PC-3 (cell line): ENCODE measurements around the gene GRM1. TPM values are rescaled to one million over a fixed set of nuclear protein-coding genes. Genes with fewer than 3 reads are reported as not detected.

Experiments
- ATAC-seq: fragments of 200-7000 bp; cut with Tn5 transposase; 2 replicates; pipeline ENCODE4 v1.9.1; 2020; ENCODE audit warnings: mild to moderate bottlenecking, moderate library complexity
- BruUV-seq: library from RNA; stranded (reverse); fragments of 400-500 nt; replicated peaks from 2 replicates; lab custom pipeline; 2021; lab: Mats Ljungman, UMichigan
- CTCF ChIA-PET: fragments of 300-600 bp; sonication (Branson Sonifier 250); formaldehyde crosslinking; loops from one replicate; lab custom pipeline; 2022; ENCODE audit warnings: antibody characterized with exemption; lab: Charles Lee
- POLR2A ChIA-PET: fragments of 300-600 bp; sonication (Branson Sonifier 250); formaldehyde crosslinking; loops from one replicate; lab custom pipeline; 2022; ENCODE audit warnings: antibody characterized with exemption; ENCODE audit not compliant: unreplicated experiment; lab: Charles Lee
- DNase-seq: peaks from one replicate; pipeline ENCODE4 v3.0.0-alpha.2; 2015
- H2AFZ ChIP-seq: fragments of 300-600 bp; sonication (generic); 2 replicates; pipeline ENCODE4 v1.6.0; 2016; ENCODE audit warnings: antibody characterized with exemption, low read length
- H3F3A ChIP-seq: fragments of 300-600 bp; sonication (generic); one replicate; pipeline ENCODE4 v1.6.0; 2017; ENCODE audit warnings: antibody characterized with exemption, low read length, control low read depth, mild to moderate bottlenecking; ENCODE audit not compliant: unreplicated experiment
- H3K27ac ChIP-seq: fragments of 300-600 bp; sonication (generic); 2 replicates; pipeline ENCODE4 v1.5.1; 2016; ENCODE audit warnings: mild to moderate bottlenecking, low read length
- H3K27me3 ChIP-seq: fragments of 300-600 bp; sonication (generic); 2 replicates; pipeline ENCODE4 v1.6.1; 2016; ENCODE audit warnings: low read length, mixed read lengths
- H3K36me3 ChIP-seq: fragments of 300-600 bp; sonication (generic); 2 replicates; pipeline ENCODE4 v1.6.1; 2016; ENCODE audit warnings: low read depth, mixed run types, low read length, mixed read lengths
- H3K4me1 ChIP-seq: fragments of 300-600 bp; sonication (generic); 2 replicates; pipeline ENCODE4 v1.5.1; 2016; ENCODE audit warnings: low read length; ENCODE audit not compliant: insufficient read depth
- H3K4me2 ChIP-seq: fragments of 300-600 bp; sonication (generic); 2 replicates; pipeline ENCODE4 v1.6.0; 2016; ENCODE audit warnings: low read length
- H3K4me3 ChIP-seq: fragments of 300-600 bp; sonication (generic); 2 replicates; pipeline ENCODE4 v1.5.1; 2016; ENCODE audit warnings: mild to moderate bottlenecking, low read length, mixed read lengths
- H3K79me2 ChIP-seq: fragments of 300-600 bp; sonication (generic); 2 replicates; pipeline ENCODE4 v1.6.1; 2017; ENCODE audit warnings: low read length, mixed read lengths
- H3K9ac ChIP-seq: fragments of 300-600 bp; sonication (generic); 2 replicates; pipeline ENCODE4 v1.6.0; 2016; ENCODE audit warnings: mild to moderate bottlenecking, low read length
- H3K9me2 ChIP-seq: fragments of 300-600 bp; sonication (generic); replicated peaks from 2 replicates; pipeline ENCODE4 v1.6.1; 2016; ENCODE audit warnings: mixed run types, low read length, mixed read lengths
- H3K9me3 ChIP-seq: fragments of 300-600 bp; sonication (generic); 2 replicates; pipeline ENCODE4 v1.6.1; 2016; ENCODE audit warnings: low read length, mixed read lengths
- H4K20me1 ChIP-seq: fragments of 300-600 bp; sonication (generic); 2 replicates; pipeline ENCODE4 v1.6.1; 2016; ENCODE audit warnings: low read length, mixed read lengths
- CTCF ChIP-seq: fragments of 300-600 bp; sonication (generic); conservative IDR thresholded peaks from 2 replicates; pipeline ENCODE4 v1.5.1; 2017; ENCODE audit warnings: antibody characterized with exemption, low read depth, mild to moderate bottlenecking, low read length
- EZH2 ChIP-seq: fragments of 300-600 bp; sonication (generic); IDR thresholded peaks from one replicate; pipeline ENCODE4 v1.6.1; 2017; ENCODE audit warnings: antibody characterized with exemption, mild to moderate bottlenecking, low read length; ENCODE audit not compliant: unreplicated experiment
- EZH2phosphoT487 ChIP-seq: fragments of 300-600 bp; sonication (generic); IDR thresholded peaks from 2 replicates; pipeline ENCODE4 v1.6.1; 2018; ENCODE audit warnings: mild to moderate bottlenecking, antibody characterized with exemption, low read length, borderline replicate concordance
- intact Hi-C: fragments of 100-400 bp; cut with micrococcal nuclease; formaldehyde crosslinking; loops from 2 replicates; pipeline ENCODE4 v1.9.0; 2023
- total RNA-seq: library from RNA; depleted of rRNA; stranded (reverse); fragments of >200 nt; gene quantifications from 2 replicates; pipeline ENCODE4 v1.2.3, GENCODE V29; 2014

The GRM1 gene
- total RNA-seq, 1 experiment from 2014 or later: 0.11 TPM

- ATAC-seq: no peak
- H3K27me3 ChIP-seq: peaks cover 9% of the 10 kb centered on the region
- ChIA-PET CTCF (no interaction called here), POLR2A (no interaction called here)
- H2AFZ ChIP-seq: no peak overlapping the region
- intact Hi-C loops: no loop called here
- H3F3A ChIP-seq: no peaks in the 10 kb centered on the region
- DNase-seq: no peak
- no peak overlapping the region for H3K9ac ChIP-seq
- H4K20me1 ChIP-seq: no peaks in the 10 kb centered on the region
- H3K4me3 ChIP-seq: no peak overlapping the region
- H3K4me2 ChIP-seq: no peak overlapping the region
- H3K36me3 ChIP-seq: no peaks in the 10 kb centered on the region
- H3K27ac ChIP-seq: no peak overlapping the region
- no peaks in the 10 kb centered on the region for H3K9me3 ChIP-seq
- no TSS peak for BruUV-seq
- TF ChIP-seq CTCF (no peak), EZH2 (no peak), EZH2phosphoT487 (no peak)
- no peaks in the 10 kb centered on the region for H3K79me2 ChIP-seq
- no peaks in the 10 kb centered on the region for H3K4me1 ChIP-seq
- no peaks in the 10 kb centered on the region for H3K9me2 ChIP-seq
Observed at GRCh38 chr6:146050168-146050567, 21.3 kb downstream of the GRM1 start.

- no peak overlapping the region for H3K27ac ChIP-seq
- no peaks in the 10 kb centered on the region for H3K27me3 ChIP-seq
- H3K4me1 ChIP-seq: no peaks in the 10 kb centered on the region
- CTCF ChIA-PET: no interaction called here
- ATAC-seq (no peak), DNase-seq (no peak)
- H3K36me3 ChIP-seq: no peaks in the 10 kb centered on the region
- no peaks in the 10 kb centered on the region for H3K79me2 ChIP-seq
- H3K4me3 ChIP-seq: no peak overlapping the region
- no peaks in the 10 kb centered on the region for H3K9me3 ChIP-seq
- POLR2A ChIA-PET: no interaction called here
- no peaks in the 10 kb centered on the region for H3F3A ChIP-seq
- H2AFZ ChIP-seq: no peak overlapping the region
- no TSS peak for BruUV-seq
- H3K9me2 ChIP-seq: no peaks in the 10 kb centered on the region
- no peaks in the 10 kb centered on the region for H4K20me1 ChIP-seq
- no peak overlapping the region for H3K4me2 ChIP-seq
- H3K9ac ChIP-seq: no peak overlapping the region
- intact Hi-C loops: no loop called here
- TF ChIP-seq EZH2 (no peak), CTCF (no peak), EZH2phosphoT487 (no peak)
Observed at GRCh38 chr6:146056506-146056905, 27.6 kb downstream of the GRM1 start.

GRCh38 chr6:146065690-146066089, 36.8 kb downstream of the GRM1 start:
- POLR2A ChIA-PET: no interaction called here
- DNase-seq (no peak), ATAC-seq (no peak)
- intact Hi-C loops: no loop called here
- CTCF ChIA-PET: no interaction called here
- BruUV-seq: no TSS peak
- no peaks in the 10 kb centered on the region for H3K9me3 ChIP-seq
- no peaks in the 10 kb centered on the region for H3F3A ChIP-seq
- H2AFZ ChIP-seq: no peak overlapping the region
- H3K27ac ChIP-seq: no peak overlapping the region
- H3K9ac ChIP-seq: no peak overlapping the region
- H4K20me1 ChIP-seq: no peaks in the 10 kb centered on the region
- H3K79me2 ChIP-seq: no peaks in the 10 kb centered on the region
- peaks cover 29% of the 10 kb centered on the region for H3K27me3 ChIP-seq
- H3K36me3 ChIP-seq: no peaks in the 10 kb centered on the region
- TF ChIP-seq EZH2: no peak
- no peak overlapping the region for H3K4me2 ChIP-seq
- H3K9me2 ChIP-seq: no peaks in the 10 kb centered on the region
- no peak overlapping the region for H3K4me3 ChIP-seq
- no peaks in the 10 kb centered on the region for H3K4me1 ChIP-seq
